Thymus (tissue), 11 donors: Measurements from ENCODE around the gene DIAPH2. TPM values are rescaled to one million over a fixed set of nuclear protein-coding genes. Genes with fewer than 3 reads are reported as not detected.
A peak's percentile ranks its signal among the peaks of the same experiment; 100 is the strongest.

Source experiments
- DNase-seq, 9 donors: peaks; one replicate each; pipeline ENCODE4 v3.0.0-alpha.2; 2013; ENCODE audit warnings: low spot score in 9 of 9, low read depth in 6 of 9, missing footprints in 1 of 9
- H3K27ac ChIP-seq, 2 donors: one replicate each; pipeline ENCODE4 v1.5.1; 2013; ENCODE audit warnings: control low read depth in 1 of 2, low read depth in 1 of 2, low read length in 1 of 2, mild to moderate bottlenecking in 1 of 2, moderate library complexity in 1 of 2
- H3K27me3 ChIP-seq, 2 donors: one replicate each; pipeline ENCODE4 v1.5.1; 2013; ENCODE audit warnings: low read length in 1 of 2; ENCODE audit not compliant: control insufficient read depth in 2 of 2, insufficient read depth in 1 of 2
- H3K36me3 ChIP-seq, 2 donors: one replicate each; pipeline ENCODE4 v1.5.1; 2013; ENCODE audit warnings: low read length in 1 of 2, mild to moderate bottlenecking in 1 of 2, moderate library complexity in 1 of 2; ENCODE audit not compliant: control insufficient read depth in 2 of 2, insufficient read depth in 2 of 2
- H3K4me1 ChIP-seq, 2 donors: one replicate each; pipeline ENCODE4 v1.5.1; 2013; ENCODE audit warnings: low read length in 2 of 2; ENCODE audit not compliant: control insufficient read depth in 2 of 2, insufficient read depth in 2 of 2
- H3K4me3 ChIP-seq, 2 donors: one replicate each; pipeline ENCODE4 v1.5.1; 2013; ENCODE audit warnings: low read length in 2 of 2, control low read depth in 1 of 2, mild to moderate bottlenecking in 1 of 2
- H3K9me3 ChIP-seq, 2 donors: one replicate each; pipeline ENCODE4 v1.5.1; 2013; ENCODE audit warnings: low read length in 1 of 2, mild to moderate bottlenecking in 1 of 2; ENCODE audit not compliant: control insufficient read depth in 2 of 2, insufficient read depth in 1 of 2
- WGBS: extraction: QIAGEN DNeasy Blood & Tissue Kit; methylation state at CpG from one replicate; pipeline ENCODE4 v1.1.7; 2013; 5-methylcytosine and 5-hydroxymethylcytosine counted together
- polyA plus RNA-seq: library from polyadenylated mRNA; stranded (reverse); fragments of 200-250 nt; gene quantifications from one replicate; pipeline ENCODE4 v1.2.3, GENCODE V29; 2013
- total RNA-seq: library from RNA; stranded (reverse); fragments of 120-200 nt; gene quantifications from one replicate; pipeline ENCODE4 v1.2.4, GENCODE V29; 2013
- donor health status: healthy.

The DIAPH2 gene
- total and polyA plus RNA-seq, 2 donors = 4.8 to 13.1 TPM

DNA sequence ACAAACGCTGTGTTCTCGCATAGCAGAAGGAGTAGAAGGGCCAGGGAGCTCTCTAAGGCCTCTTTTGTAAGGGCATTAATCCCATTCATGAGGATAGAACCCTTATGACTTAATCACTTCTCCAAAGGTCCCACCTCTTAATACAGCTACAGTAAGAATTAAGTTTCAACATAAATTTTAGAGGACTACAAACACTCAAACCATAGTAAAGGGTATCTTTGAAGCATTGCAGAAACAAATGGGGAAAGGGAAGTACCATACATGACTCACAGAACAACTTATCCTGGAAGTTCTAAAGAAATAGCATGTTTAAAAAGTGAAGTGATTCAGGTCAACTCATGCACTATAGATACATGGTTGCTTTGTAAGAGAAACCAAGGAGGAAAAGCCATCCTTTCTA, 879.9 kb downstream of the DIAPH2 start:
- H3K27ac ChIP-seq = no peak overlapping the region
- peaks cover 2 to 7% of the 10 kb centered on the region in 2 donors for H3K4me1 ChIP-seq
- H3K9me3 ChIP-seq = no peaks in the 10 kb centered on the region
- 93% methylated on average over 2 of the region's 2 CpGs for WGBS
- no peaks in the 10 kb centered on the region for H3K27me3 ChIP-seq
- no peak overlapping the region for H3K4me3 ChIP-seq
- DNase-seq = peak in 1 of 9 donors; percentile 5
- no peaks in the 10 kb centered on the region for H3K36me3 ChIP-seq

DNA sequence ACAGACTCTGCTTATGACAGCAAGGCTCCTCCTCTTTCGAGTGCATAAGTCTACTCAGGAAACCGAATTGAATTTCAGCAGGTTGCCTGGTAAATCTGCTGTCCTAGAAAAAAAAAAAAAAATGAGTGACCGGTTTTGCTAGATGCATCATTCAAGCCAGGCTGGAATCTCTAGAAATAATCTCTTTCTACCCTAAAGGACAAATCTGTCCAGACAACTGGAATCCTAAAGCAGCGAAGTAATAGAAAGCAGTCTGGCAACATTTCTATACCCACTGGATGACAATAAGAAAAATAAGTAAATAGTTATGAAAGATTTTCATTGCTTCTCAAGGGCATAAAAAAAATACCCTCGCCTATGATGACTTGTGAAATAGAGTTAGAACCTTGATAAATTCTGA, 902.5 kb downstream of the DIAPH2 start:
- no peaks in the 10 kb centered on the region for H3K4me1 ChIP-seq
- WGBS = 96% methylated on average over 5 of the region's 5 CpGs
- H3K36me3 ChIP-seq = no peaks in the 10 kb centered on the region
- DNase-seq = no peak
- no peaks in the 10 kb centered on the region for H3K9me3 ChIP-seq
- H3K4me3 ChIP-seq = no peak overlapping the region
- H3K27ac ChIP-seq = no peak overlapping the region
- H3K27me3 ChIP-seq = no peaks in the 10 kb centered on the region

DNA sequence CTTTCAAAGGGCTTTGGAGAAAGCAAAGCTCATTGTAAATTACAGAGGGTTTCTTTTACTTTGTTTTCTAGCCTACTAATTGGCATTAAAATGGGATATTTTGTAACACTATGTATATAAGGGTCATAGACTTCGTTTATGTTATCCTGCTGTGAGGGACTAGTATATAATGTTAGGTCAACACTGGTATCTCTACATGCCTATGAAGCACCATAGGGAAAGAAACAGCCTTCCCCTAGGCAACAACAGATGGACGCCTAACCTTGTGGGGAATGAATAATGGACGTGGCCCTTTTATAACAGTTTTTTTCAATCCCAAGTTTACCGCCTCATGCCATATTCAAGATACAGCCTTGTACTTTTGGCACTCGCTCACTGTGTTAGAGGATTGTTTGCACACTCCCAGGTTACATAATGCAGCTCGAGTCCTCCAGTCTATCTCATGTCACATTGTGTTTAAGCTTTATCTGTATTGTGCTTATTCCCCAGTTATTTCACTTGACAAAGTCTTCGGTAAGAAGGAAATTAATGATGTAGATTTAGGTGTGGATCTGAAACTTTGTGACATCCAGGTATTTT, 910.1 kb downstream of the DIAPH2 start:
- H3K36me3 ChIP-seq = no peaks in the 10 kb centered on the region
- 96% methylated on average over 7 of the region's 7 CpGs for WGBS
- no peaks in the 10 kb centered on the region for H3K9me3 ChIP-seq
- H3K27ac ChIP-seq = no peak overlapping the region
- no peak for DNase-seq
- H3K27me3 ChIP-seq = no peaks in the 10 kb centered on the region
- no peak overlapping the region for H3K4me3 ChIP-seq
- H3K4me1 ChIP-seq = no peaks in the 10 kb centered on the region

DNA sequence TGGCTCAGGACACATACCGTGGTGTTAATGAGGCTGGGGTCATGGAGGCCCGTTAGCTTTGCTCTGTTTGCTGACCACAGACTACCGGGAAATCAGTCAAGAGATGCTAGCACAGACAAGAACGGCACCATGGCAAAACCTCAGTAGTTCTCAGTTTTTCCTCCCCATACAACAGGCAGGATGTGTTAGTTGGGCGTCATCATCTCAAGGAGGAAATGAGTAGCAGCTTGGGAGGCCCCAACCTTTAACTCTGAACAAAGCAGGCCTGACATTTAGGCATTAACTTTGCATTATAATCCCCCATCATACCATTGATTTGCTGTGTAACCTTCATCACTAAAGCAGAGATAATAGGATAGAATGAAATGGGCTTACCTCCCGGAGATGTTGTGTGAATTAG, 913.3 kb downstream of the DIAPH2 start:
- no peaks in the 10 kb centered on the region for H3K4me1 ChIP-seq
- H3K9me3 ChIP-seq = no peaks in the 10 kb centered on the region
- no peak overlapping the region for H3K4me3 ChIP-seq
- DNase-seq = peak in 2 of 9 donors; percentile 8 to 35
- H3K27ac ChIP-seq = no peak overlapping the region
- 65% methylated on average over 6 of the region's 6 CpGs for WGBS
- H3K36me3 ChIP-seq = no peaks in the 10 kb centered on the region
- no peaks in the 10 kb centered on the region for H3K27me3 ChIP-seq

DNA sequence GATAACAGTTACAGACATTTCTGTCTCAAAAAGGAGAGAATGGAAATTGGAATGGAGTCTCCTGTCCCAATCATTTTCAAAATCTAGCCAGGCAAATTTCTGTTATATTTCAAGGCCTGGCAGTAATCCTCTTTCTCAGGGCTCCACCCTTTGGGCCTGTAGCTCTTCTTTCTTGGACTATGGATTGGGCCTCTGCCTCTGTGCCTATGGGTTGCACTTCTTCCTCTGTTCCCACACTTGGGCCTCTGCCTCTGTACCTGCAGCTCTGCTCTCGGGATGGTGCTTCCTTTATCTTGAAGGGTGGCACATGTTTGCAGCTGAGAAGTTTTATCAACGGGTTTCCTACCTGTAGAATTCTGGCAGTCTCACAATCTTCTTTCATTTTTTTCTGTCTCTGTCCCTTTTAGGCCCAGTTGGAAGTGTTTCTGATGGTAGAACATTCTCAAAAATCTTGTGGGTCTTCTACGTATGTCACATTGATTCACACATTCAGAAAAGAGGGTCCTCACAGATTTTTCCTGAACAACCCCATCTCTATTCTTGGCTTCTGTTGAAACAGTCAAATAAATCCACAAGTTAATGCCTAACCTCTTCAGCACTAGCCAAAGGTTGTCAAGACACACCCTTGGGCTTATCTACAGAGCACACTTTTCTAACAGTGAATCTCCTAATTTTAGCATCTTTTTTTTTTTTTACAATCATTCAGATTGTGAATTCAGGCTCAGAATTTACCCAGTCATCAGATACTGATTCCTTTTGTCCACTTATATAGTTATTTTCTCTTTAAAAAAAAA, 918.0 kb downstream of the DIAPH2 start:
- Histone ChIP-seq H3K4me3 (no peak overlapping the region), H3K9me3 (no peaks in the 10 kb centered on the region), H3K36me3 (no peaks in the 10 kb centered on the region), H3K4me1 (no peaks in the 10 kb centered on the region), H3K27me3 (no peaks in the 10 kb centered on the region), H3K27ac (no peak overlapping the region)
- 98% methylated on average over 3 of the region's 3 CpGs for WGBS
- no peak for DNase-seq

DNA sequence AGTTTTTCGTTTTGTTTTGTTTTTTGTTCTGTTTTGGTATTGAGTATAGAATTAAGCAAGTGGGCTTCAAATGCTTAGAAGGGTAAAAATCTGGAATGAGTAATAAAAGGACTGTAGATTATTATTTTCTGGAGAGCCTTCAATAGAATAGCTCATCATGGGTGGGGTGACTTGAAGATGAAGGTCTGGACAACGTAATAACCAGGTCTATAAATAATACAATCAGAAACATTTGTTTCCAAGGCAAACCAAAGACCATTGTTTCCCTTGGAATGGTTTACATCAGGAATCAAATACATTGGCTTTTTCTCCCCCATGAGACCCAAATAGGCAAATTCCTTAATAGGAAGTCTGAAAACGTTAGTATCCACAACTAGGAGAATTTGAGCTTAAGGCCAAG, 920.6 kb downstream of the DIAPH2 start:
- Histone ChIP-seq H3K27me3 (no peaks in the 10 kb centered on the region), H3K27ac (no peak overlapping the region), H3K36me3 (no peaks in the 10 kb centered on the region), H3K4me3 (no peak overlapping the region), H3K9me3 (no peaks in the 10 kb centered on the region), H3K4me1 (no peaks in the 10 kb centered on the region)
- 94% methylated on average over 3 of the region's 3 CpGs for WGBS
- no peak for DNase-seq

DNA sequence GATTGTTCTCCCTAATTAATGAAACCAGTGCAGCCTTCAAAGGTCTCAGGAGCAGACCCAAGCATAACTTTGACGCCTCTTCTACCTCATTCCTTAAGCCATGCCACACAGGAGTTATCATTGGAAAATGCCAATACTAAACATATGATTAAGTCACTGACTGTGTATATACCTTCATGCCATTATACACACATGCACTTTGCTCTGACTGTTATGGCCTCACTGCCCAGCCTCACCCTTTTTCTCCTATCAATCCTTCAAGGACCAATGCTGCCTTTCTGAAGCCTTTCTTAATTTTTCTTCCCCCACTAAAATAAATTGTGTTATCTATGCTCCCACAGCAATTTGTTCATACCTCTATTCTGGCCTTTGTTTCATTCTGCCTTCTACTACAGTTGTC, 924.7 kb downstream of the DIAPH2 start:
- no peaks in the 10 kb centered on the region for H3K4me1 ChIP-seq
- H3K36me3 ChIP-seq = no peaks in the 10 kb centered on the region
- WGBS = 100% methylated on average over 1 of the region's 1 CpG
- H3K9me3 ChIP-seq = no peaks in the 10 kb centered on the region
- no peak for DNase-seq
- no peak overlapping the region for H3K4me3 ChIP-seq
- no peak overlapping the region for H3K27ac ChIP-seq
- no peaks in the 10 kb centered on the region for H3K27me3 ChIP-seq

DNA sequence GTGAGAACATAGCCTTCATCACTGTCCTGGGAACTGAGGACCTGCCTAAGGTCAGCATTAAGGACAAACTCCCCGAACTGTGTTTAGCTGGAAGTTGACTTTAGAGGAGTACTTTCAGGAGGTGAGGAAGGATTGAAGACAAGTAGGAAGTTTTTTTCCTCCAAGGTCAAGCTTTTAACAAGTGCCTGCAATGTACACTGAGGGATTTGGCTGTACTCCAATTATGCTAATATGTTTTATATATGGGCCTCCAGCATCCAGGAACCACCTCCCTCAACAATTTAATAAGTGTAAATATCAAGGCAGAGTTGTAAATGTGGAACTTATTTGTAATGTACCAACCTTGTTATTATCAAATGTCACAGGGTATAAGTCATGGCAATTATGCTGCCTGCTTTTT, 925.3 kb downstream of the DIAPH2 start:
- Histone ChIP-seq H3K4me1 (no peaks in the 10 kb centered on the region), H3K9me3 (no peaks in the 10 kb centered on the region), H3K36me3 (no peaks in the 10 kb centered on the region), H3K27ac (no peak overlapping the region), H3K27me3 (no peaks in the 10 kb centered on the region), H3K4me3 (no peak overlapping the region)
- WGBS = 95% methylated on average over 1 of the region's 1 CpG
- no peak for DNase-seq

DNA sequence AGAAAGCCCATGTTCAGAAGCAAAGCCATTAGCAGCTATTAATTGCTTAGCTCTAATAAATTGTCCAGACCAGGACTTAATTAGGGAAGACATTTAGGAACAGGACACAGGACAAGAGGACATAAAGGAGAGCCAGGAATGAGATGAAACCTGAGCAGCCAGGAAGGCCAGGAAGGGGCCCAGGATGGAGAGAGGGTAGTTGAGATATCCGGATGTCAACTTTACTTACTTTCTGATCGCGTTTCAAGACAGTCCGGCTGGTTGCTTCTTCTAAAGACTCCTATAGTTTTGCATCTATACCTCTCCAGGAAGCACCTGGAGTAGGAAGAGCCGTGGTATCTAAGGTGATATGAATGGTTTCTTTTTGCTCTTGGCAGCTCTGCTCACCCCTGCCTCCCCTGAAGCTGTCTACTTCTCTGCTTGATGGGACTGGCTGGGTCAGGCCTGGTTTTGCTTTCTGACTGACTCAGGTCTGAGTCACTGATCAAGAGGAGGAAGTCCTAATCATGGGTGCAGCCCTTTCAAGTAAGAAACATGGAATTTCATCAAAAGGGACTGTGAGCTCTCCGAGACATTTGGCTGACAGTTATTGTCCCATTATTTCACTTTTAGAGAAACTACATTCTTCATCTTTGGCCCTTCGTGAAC, 932.4 kb downstream of the DIAPH2 start:
- DNase-seq = peak in 1 of 9 donors; percentile 15
- Histone ChIP-seq H3K4me1 (no peaks in the 10 kb centered on the region), H3K36me3 (no peaks in the 10 kb centered on the region), H3K9me3 (no peaks in the 10 kb centered on the region), H3K27me3 (no peaks in the 10 kb centered on the region), H3K4me3 (no peak overlapping the region), H3K27ac (no peak overlapping the region)
- 66% methylated on average over 7 of the region's 7 CpGs for WGBS
